Right kidney (tissue), 9 donors: ENCODE results near the gene DMKN.
A peak's percentile ranks its signal among the peaks of the same experiment; 100 is the strongest.

Experiments used
- DNase-seq: peaks from one replicate; pipeline ENCODE4 v3.0.0-alpha.2; 2016
- long read RNA-seq, 8 donors: transcript quantifications; one replicate each; lab custom pipeline, GENCODE V29; 2026

The DMKN gene
- long read RNA-seq, donor 1, partial matches to known transcripts: 0 of 20 reads
- long read RNA-seq, donor 1, other reads (novel, unspliced or antisense): 0 of 20 reads
- long read RNA-seq, donor 2, partial matches to known transcripts: 0 of 13 reads
- long read RNA-seq, donor 2, other reads (novel, unspliced or antisense): 0 of 13 reads
- long read RNA-seq, donor 3, partial matches to known transcripts: 0 of 10 reads
- long read RNA-seq, donor 3, other reads (novel, unspliced or antisense): 0 of 10 reads
- long read RNA-seq, donor 4, partial matches to known transcripts: 0 of 12 reads
- long read RNA-seq, donor 4, other reads (novel, unspliced or antisense): 0 of 12 reads
- long read RNA-seq, donor 5, partial matches to known transcripts: 23 of 38 reads
- long read RNA-seq, donor 5, other reads (novel, unspliced or antisense): 0 of 38 reads
- long read RNA-seq, donor 6, partial matches to known transcripts: 0 of 16 reads
- long read RNA-seq, donor 6, other reads (novel, unspliced or antisense): 5 of 16 reads
- long read RNA-seq, donor 7: 0 reads
- long read RNA-seq, donor 8, partial matches to known transcripts: 0 of 15 reads
- long read RNA-seq, donor 8, other reads (novel, unspliced or antisense): 0 of 15 reads

GRCh38 chr19:35513628-35514281, at the start of gene DMKN:
Gene DMKN, minus strand, starts transcription at chr19:35513649. Its CDS starts 174 bp downstream, at chr19:35513475.
- DNase-seq: peak; percentile 55

GRCh38 chr19:35562776-35563175, 49.3 kb upstream of the DMKN start:
- no peak for DNase-seq

GRCh38 chr19:35562336-35562735, 48.9 kb upstream of the DMKN start:
- no peak for DNase-seq

- no peak for DNase-seq
Measured at GRCh38 chr19:35561436-35561835, 48.0 kb upstream of the DMKN start.

GRCh38 chr19:35560677-35561076, 47.2 kb upstream of the DMKN start:
- no peak for DNase-seq

GRCh38 chr19:35560271-35560670, 46.8 kb upstream of the DMKN start:
- no peak for DNase-seq

- no peak for DNase-seq
Measured at GRCh38 chr19:35559781-35560180, 46.3 kb upstream of the DMKN start.

GRCh38 chr19:35559281-35559659, 45.8 kb upstream of the DMKN start:
- no peak for DNase-seq

- no peak for DNase-seq
Measured at GRCh38 chr19:35558400-35559280, 45.2 kb upstream of the DMKN start.

- peak; percentile 75 for DNase-seq
Measured at GRCh38 chr19:35557539-35558399, 44.3 kb upstream of the DMKN start.

- no peak for DNase-seq
Measured at GRCh38 chr19:35556846-35557538, 43.5 kb upstream of the DMKN start.

GRCh38 chr19:35556025-35556590, 42.7 kb upstream of the DMKN start:
- DNase-seq: no peak

- no peak for DNase-seq
Measured at GRCh38 chr19:35555301-35556005, 42.0 kb upstream of the DMKN start.

GRCh38 chr19:35554076-35554475, 40.6 kb upstream of the DMKN start:
- no peak for DNase-seq

- no peak for DNase-seq
Measured at GRCh38 chr19:35553385-35554000, 40.0 kb upstream of the DMKN start.

GRCh38 chr19:35552534-35553384, 39.3 kb upstream of the DMKN start:
- no peak for DNase-seq

GRCh38 chr19:35551091-35551810, 37.8 kb upstream of the DMKN start:
- DNase-seq: no peak
